Trophoblast cell (in vitro differentiated cells and primary cell): ENCODE data around the gene NT5DC1.

ENCODE experiments used
- DNase-seq, 2 donors: peaks; one replicate each; pipeline ENCODE4 v3.0.0-alpha.2; 2016
- H2AFZ ChIP-seq: 2 replicates; pipeline ENCODE4 v1.6.1; 2013; ENCODE audit warnings: low read length, moderate library complexity, mild to moderate bottlenecking; ENCODE audit not compliant: insufficient read depth, poor library complexity
- H2AK5ac ChIP-seq: 2 replicates; pipeline ENCODE4 v1.6.1; 2013; ENCODE audit warnings: mild to moderate bottlenecking, low read length
- H2BK120ac ChIP-seq: 2 replicates; pipeline ENCODE4 v1.6.1; 2013; ENCODE audit warnings: low read length, mild to moderate bottlenecking, moderate library complexity; ENCODE audit not compliant: insufficient read depth, poor library complexity
- H2BK12ac ChIP-seq: 2 replicates; pipeline ENCODE4 v1.6.1; 2013; ENCODE audit warnings: mild to moderate bottlenecking, low read length, moderate library complexity
- H2BK5ac ChIP-seq: 2 replicates; pipeline ENCODE4 v1.6.1; 2013; ENCODE audit warnings: low read length, low read depth, moderate library complexity, mild to moderate bottlenecking; ENCODE audit not compliant: poor library complexity
- H3K14ac ChIP-seq: 2 replicates; pipeline ENCODE4 v1.6.1; 2013; ENCODE audit warnings: mild to moderate bottlenecking, low read length
- H3K18ac ChIP-seq: 2 replicates; pipeline ENCODE4 v1.6.1; 2013; ENCODE audit warnings: mild to moderate bottlenecking, low read length
- H3K23ac ChIP-seq: 2 replicates; pipeline ENCODE4 v1.6.1; 2013; ENCODE audit warnings: low read length
- H3K27ac ChIP-seq: 2 replicates; pipeline ENCODE4 v1.5.1; 2013; ENCODE audit warnings: low read depth, mild to moderate bottlenecking, inconsistent platforms, low read length, moderate library complexity
- H3K27me3 ChIP-seq: 2 replicates; pipeline ENCODE4 v1.6.1; 2013; ENCODE audit warnings: inconsistent platforms, mild to moderate bottlenecking, low read length, moderate library complexity; ENCODE audit not compliant: insufficient read depth
- H3K36me3 ChIP-seq, 2 experiments: 1 replicate in 1 of 2; 2 replicates in 1 of 2; pipeline ENCODE4 v1.6.1; 2013; ENCODE audit warnings: low read length in 2 of 2, mild to moderate bottlenecking in 2 of 2, moderate library complexity in 1 of 2; ENCODE audit not compliant: insufficient read depth in 2 of 2, control insufficient read depth in 1 of 2
- H3K4ac ChIP-seq: 2 replicates; pipeline ENCODE4 v1.6.1; 2013; ENCODE audit warnings: low read depth, mild to moderate bottlenecking, low read length, moderate library complexity
- H3K4me1 ChIP-seq, 2 experiments: 1 replicate in 1 of 2; 2 replicates in 1 of 2; pipeline ENCODE4 v1.6.1; 2013; ENCODE audit warnings: low read length in 2 of 2, mild to moderate bottlenecking in 2 of 2, moderate library complexity in 1 of 2; ENCODE audit not compliant: insufficient read depth in 2 of 2, control insufficient read depth in 1 of 2
- H3K4me2 ChIP-seq: 2 replicates; pipeline ENCODE4 v1.6.1; 2013; ENCODE audit warnings: inconsistent platforms, mild to moderate bottlenecking, low read length, moderate library complexity
- H3K4me3 ChIP-seq: 2 replicates; pipeline ENCODE4 v1.5.1; 2013; ENCODE audit warnings: mild to moderate bottlenecking, low read depth, low read length, inconsistent platforms
- H3K79me1 ChIP-seq: one replicate; pipeline ENCODE4 v1.6.1; 2013; ENCODE audit warnings: low read length
- H3K79me2 ChIP-seq: 2 replicates; pipeline ENCODE4 v1.6.1; 2013; ENCODE audit warnings: low read length, mild to moderate bottlenecking; ENCODE audit not compliant: control insufficient read depth, insufficient read depth, poor library complexity
- H3K9ac ChIP-seq: 2 replicates; pipeline ENCODE4 v1.6.1; 2013; ENCODE audit warnings: mild to moderate bottlenecking, low read length
- H3K9me3 ChIP-seq: 2 replicates; pipeline ENCODE4 v1.6.1; 2013; ENCODE audit warnings: low read depth, mild to moderate bottlenecking, control low read depth, inconsistent platforms, low read length; ENCODE audit not compliant: insufficient read depth
- H4K12ac ChIP-seq: 2 replicates; pipeline ENCODE4 v1.6.1; 2013; ENCODE audit warnings: low read depth, mild to moderate bottlenecking, low read length, moderate library complexity
- H4K8ac ChIP-seq: 2 replicates; pipeline ENCODE4 v1.6.1; 2013; ENCODE audit warnings: low read depth, mild to moderate bottlenecking, low read length, moderate library complexity
- H4K91ac ChIP-seq: one replicate; pipeline ENCODE4 v1.6.1; 2013; ENCODE audit warnings: low read depth, mild to moderate bottlenecking, low read length, moderate library complexity
- WGBS: extraction: QIAGEN DNeasy Blood & Tissue Kit; methylation state at CpG from one replicate; pipeline ENCODE4 v1.1.7; 2013; ENCODE audit warnings: missing lambda C conversion rate; ENCODE audit not compliant: insufficient read length, insufficient coverage; ENCODE audit errors: extremely low coverage; 5-methylcytosine and 5-hydroxymethylcytosine counted together

Gene NT5DC1

DNA sequence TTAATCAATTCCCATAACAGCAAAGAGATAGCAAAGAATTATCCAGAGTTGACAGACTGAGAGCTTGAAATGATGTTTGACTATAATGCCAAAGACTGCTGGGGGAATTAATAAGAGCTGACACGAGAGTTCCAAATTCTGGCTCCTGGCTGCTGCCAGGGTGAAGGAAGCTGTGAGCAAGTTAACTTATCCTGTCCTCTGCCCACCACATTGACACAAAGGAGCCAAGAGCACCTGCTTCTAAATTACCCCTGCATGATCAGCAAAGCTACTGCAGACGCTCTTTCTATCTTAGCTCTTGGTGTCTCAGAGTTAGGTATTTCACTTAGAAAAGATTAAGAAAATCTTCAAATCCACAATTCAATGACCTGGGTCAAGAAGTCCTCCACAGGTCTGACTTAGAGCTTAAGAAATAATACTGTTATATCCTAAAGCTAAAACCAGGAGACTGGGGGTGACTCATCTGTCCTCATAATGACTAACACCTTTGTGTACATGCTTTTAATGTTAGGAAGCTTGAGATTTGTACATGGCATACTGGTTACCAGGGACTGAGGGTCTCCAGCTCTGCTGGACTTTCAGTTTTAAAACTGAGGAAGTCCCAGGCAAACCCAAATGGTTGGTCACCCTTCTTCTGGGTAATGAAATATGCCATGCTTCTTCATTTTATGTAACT, 26.8 kb upstream of the NT5DC1 start:
- WGBS: no CpG with 5 or more reads among the region's 2 CpGs
- H3K79me1 ChIP-seq: no peaks in the 10 kb centered on the region

DNA sequence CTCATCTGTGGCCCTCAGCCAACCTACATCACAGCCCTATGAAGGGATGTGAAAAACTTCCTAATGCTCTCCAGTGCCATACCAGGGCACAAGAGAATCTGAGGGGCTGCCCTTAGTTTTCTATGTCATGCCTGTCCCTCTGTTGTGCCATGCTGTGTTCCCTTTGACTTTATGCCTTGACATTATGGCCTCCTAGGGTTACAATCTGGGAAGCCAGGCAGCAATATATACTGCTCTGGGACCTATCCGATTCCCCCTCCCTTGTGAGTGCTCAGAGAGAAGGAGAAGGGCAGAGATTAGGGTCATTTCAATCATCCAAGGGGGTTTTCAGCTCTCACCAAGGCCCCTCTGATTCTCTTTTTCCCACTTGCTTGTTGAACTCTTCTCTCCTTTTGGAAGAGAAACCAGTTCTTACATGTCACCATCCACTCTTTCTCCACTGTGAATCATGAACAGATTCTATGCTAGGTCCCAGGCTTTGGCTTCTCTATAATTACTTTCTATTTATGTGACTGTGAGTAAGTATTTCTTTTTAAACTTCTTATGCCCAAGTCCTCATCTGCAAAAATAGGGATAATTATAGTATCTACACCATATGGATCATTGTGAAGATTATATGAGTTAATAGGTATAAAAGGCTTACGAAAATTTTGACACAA, 25.8 kb upstream of the NT5DC1 start:
- H2AFZ ChIP-seq: no peak overlapping the region
- H4K12ac ChIP-seq: no peak overlapping the region
- no peaks in the 10 kb centered on the region for H3K9me3 ChIP-seq
- H3K4ac ChIP-seq: no peak overlapping the region
- no peak overlapping the region for H4K8ac ChIP-seq
- no peak overlapping the region for H3K18ac ChIP-seq
- H2BK120ac ChIP-seq: no peak overlapping the region
- no peak overlapping the region for H3K14ac ChIP-seq
- no peak overlapping the region for H2BK5ac ChIP-seq
- no peak overlapping the region for H2BK12ac ChIP-seq
- H3K27me3 ChIP-seq: no peaks in the 10 kb centered on the region
- H3K4me1 ChIP-seq: no peaks in the 10 kb centered on the region
- no peaks in the 10 kb centered on the region for H3K36me3 ChIP-seq
- H3K4me2 ChIP-seq: no peak overlapping the region
- no peaks in the 10 kb centered on the region for H3K79me2 ChIP-seq
- no peak overlapping the region for H3K27ac ChIP-seq
- no peak overlapping the region for H3K9ac ChIP-seq
- H3K23ac ChIP-seq: no peak overlapping the region
- no CpG with 5 or more reads among the region's 2 CpGs for WGBS
- H4K91ac ChIP-seq: no peak overlapping the region
- H3K79me1 ChIP-seq: no peaks in the 10 kb centered on the region
- DNase-seq: no peak
- no peak overlapping the region for H3K4me3 ChIP-seq
- H2AK5ac ChIP-seq: no peak overlapping the region

More for the DNA sequence above, 26.8 kb upstream of the NT5DC1 start:
- H4K8ac ChIP-seq: no peak overlapping the region
- H2AK5ac ChIP-seq: no peak overlapping the region
- H3K4me2 ChIP-seq: no peak overlapping the region
- H3K9me3 ChIP-seq: no peaks in the 10 kb centered on the region
- H2BK120ac ChIP-seq: no peak overlapping the region
- H3K23ac ChIP-seq: no peak overlapping the region
- H3K9ac ChIP-seq: no peak overlapping the region
- no peaks in the 10 kb centered on the region for H3K4me1 ChIP-seq
- H3K18ac ChIP-seq: no peak overlapping the region
- H3K36me3 ChIP-seq: no peaks in the 10 kb centered on the region
- peak; percentile 3 to 50 for DNase-seq
- no peak overlapping the region for H3K4ac ChIP-seq
- no peak overlapping the region for H3K27ac ChIP-seq
- no peaks in the 10 kb centered on the region for H3K27me3 ChIP-seq
- H3K14ac ChIP-seq: no peak overlapping the region
- no peak overlapping the region for H2BK5ac ChIP-seq
- H4K12ac ChIP-seq: no peak overlapping the region
- H2AFZ ChIP-seq: no peak overlapping the region
- no peak overlapping the region for H2BK12ac ChIP-seq
- H4K91ac ChIP-seq: no peak overlapping the region
- H3K4me3 ChIP-seq: no peak overlapping the region
- H3K79me2 ChIP-seq: no peaks in the 10 kb centered on the region

DNA sequence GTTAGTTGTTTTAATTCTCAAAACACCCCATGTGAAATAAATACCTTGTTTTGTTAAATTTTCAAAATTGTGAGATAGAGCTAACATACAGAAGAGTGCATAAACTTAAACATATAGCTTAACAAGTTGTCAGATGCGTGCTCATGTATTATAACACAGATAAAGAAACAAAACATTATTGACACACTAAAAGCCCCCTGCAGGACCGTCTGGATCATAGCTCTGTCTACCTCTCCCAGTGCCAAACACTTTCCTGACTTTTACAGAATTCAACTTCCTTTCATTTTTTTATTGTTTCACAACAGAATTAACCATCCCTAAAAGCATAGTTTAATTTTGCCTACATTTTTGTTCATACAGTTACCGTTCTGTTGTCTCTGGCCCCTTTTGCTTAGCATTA, 22.1 kb upstream of the NT5DC1 start:
- Histone ChIP-seq H2BK12ac (no peak overlapping the region), H3K4me1 (no peaks in the 10 kb centered on the region), H3K4me3 (no peak overlapping the region), H4K12ac (no peak overlapping the region), H2AK5ac (no peak overlapping the region), H3K9me3 (no peaks in the 10 kb centered on the region), H3K4ac (no peak overlapping the region), H3K79me1 (no peaks in the 10 kb centered on the region), H3K4me2 (no peak overlapping the region), H2BK5ac (no peak overlapping the region), H3K36me3 (no peaks in the 10 kb centered on the region), H3K14ac (no peak overlapping the region), H2AFZ (no peak overlapping the region), H3K27ac (no peak overlapping the region), H3K27me3 (no peaks in the 10 kb centered on the region), H3K18ac (no peak overlapping the region), H4K91ac (no peak overlapping the region), H3K23ac (no peak overlapping the region), H4K8ac (no peak overlapping the region), H3K79me2 (no peaks in the 10 kb centered on the region), H3K9ac (no peak overlapping the region), H2BK120ac (no peak overlapping the region)
- no peak for DNase-seq
- no CpG with 5 or more reads among the region's 3 CpGs for WGBS

DNA sequence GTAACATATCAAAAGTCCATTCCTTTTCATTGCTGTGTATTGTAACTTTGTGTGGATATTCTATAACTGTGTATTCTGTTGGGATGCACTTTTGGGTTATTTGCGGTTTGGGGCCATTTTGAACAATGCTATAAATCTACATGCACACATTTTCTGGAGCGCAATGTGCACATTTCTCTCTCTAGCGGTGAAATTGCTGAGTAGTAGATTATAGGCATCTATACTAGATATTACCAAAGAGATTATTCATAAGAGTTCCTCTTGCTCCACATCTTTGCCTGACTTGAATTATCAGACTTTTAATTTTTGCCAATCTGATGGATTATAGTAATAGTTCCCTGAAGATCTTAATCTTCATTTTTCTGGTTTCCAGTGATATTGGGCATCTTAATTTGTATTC, 21.7 kb upstream of the NT5DC1 start:
- H3K36me3 ChIP-seq: no peaks in the 10 kb centered on the region
- H3K18ac ChIP-seq: no peak overlapping the region
- H3K27me3 ChIP-seq: no peaks in the 10 kb centered on the region
- no peaks in the 10 kb centered on the region for H3K79me2 ChIP-seq
- no peak for DNase-seq
- H3K4me2 ChIP-seq: no peak overlapping the region
- no peak overlapping the region for H2BK120ac ChIP-seq
- H3K4me3 ChIP-seq: no peak overlapping the region
- no peaks in the 10 kb centered on the region for H3K79me1 ChIP-seq
- H4K8ac ChIP-seq: no peak overlapping the region
- no CpG with 5 or more reads among the region's 3 CpGs for WGBS
- H4K91ac ChIP-seq: no peak overlapping the region
- no peak overlapping the region for H2AK5ac ChIP-seq
- no peak overlapping the region for H3K27ac ChIP-seq
- no peak overlapping the region for H3K23ac ChIP-seq
- H2BK5ac ChIP-seq: no peak overlapping the region
- no peak overlapping the region for H3K9ac ChIP-seq
- H3K14ac ChIP-seq: no peak overlapping the region
- no peaks in the 10 kb centered on the region for H3K9me3 ChIP-seq
- no peak overlapping the region for H2BK12ac ChIP-seq
- H3K4me1 ChIP-seq: no peaks in the 10 kb centered on the region
- H3K4ac ChIP-seq: no peak overlapping the region
- H2AFZ ChIP-seq: no peak overlapping the region
- no peak overlapping the region for H4K12ac ChIP-seq
